ENCODE measurements around the gene NTHL1.

The NTHL1 gene

GRCh38 chr16:2062801-2063200 is 15.2 kb upstream of the NTHL1 start:
- DNase-seq = no peak

- DNase-seq = no peak
Observed at GRCh38 chr16:2061526-2061925, 13.9 kb upstream of the NTHL1 start.

- no peak for DNase-seq
Observed at GRCh38 chr16:2061023-2061422, 13.4 kb upstream of the NTHL1 start.

- no peak for DNase-seq
Observed at GRCh38 chr16:2060346-2060745, 12.7 kb upstream of the NTHL1 start.

- peak; percentile 77 for DNase-seq
Observed at GRCh38 chr16:2058872-2059271, 11.2 kb upstream of the NTHL1 start.

- DNase-seq = no peak
Observed at GRCh38 chr16:2058420-2058819, 10.8 kb upstream of the NTHL1 start.

- DNase-seq = no peak
Observed at GRCh38 chr16:2057438-2057837, 9.8 kb upstream of the NTHL1 start.

- DNase-seq = peak; percentile 82
Observed at GRCh38 chr16:2056681-2057407, 9.2 kb upstream of the NTHL1 start.

GRCh38 chr16:2056077-2056476 is 8.4 kb upstream of the NTHL1 start:
- DNase-seq = no peak

GRCh38 chr16:2054543-2055245 is 7.1 kb upstream of the NTHL1 start:
- DNase-seq = peak; percentile 84

- DNase-seq = no peak
Observed at GRCh38 chr16:2053897-2054296, 6.3 kb upstream of the NTHL1 start.

- no peak for DNase-seq
Observed at GRCh38 chr16:2053211-2053610, 5.6 kb upstream of the NTHL1 start.

- DNase-seq = no peak
Observed at GRCh38 chr16:2048116-2048543, 496 bp upstream of the NTHL1 start.

- DNase-seq = no peak
Observed at GRCh38 chr16:2046893-2047329, 723 bp downstream of the NTHL1 start.

GRCh38 chr16:2045965-2046892 is 1.4 kb downstream of the NTHL1 start:
- DNase-seq = no peak

- DNase-seq = no peak
Observed at GRCh38 chr16:2044541-2044940, 3.1 kb downstream of the NTHL1 start.

- no peak for DNase-seq
Observed at GRCh38 chr16:2043667-2044451, 3.8 kb downstream of the NTHL1 start.

- peak; percentile 47 for DNase-seq
Observed at GRCh38 chr16:2042986-2043666, 4.5 kb downstream of the NTHL1 start.

- DNase-seq = peak; percentile 88
Observed at GRCh38 chr16:2042171-2042985, 5.3 kb downstream of the NTHL1 start.

GRCh38 chr16:2040787-2041522 is 6.7 kb downstream of the NTHL1 start:
- DNase-seq = peak; percentile 53
